H9 (cell line): ENCODE data around the gene CLEC16A. TPM values are rescaled to one million over a fixed set of nuclear protein-coding genes. Genes with fewer than 3 reads are reported as not detected.
"Not testable (repeated sequence)": the region's sequence is repeated elsewhere in the genome, so short reads cannot be mapped to it uniquely, and the experiment has no call there.

Experiments used
- DNase-seq: peaks from one replicate; pipeline ENCODE4 v3.0.0-alpha.2; 2017
- H2AFZ ChIP-seq: one replicate; pipeline ENCODE4 v1.6.1; 2013; ENCODE audit warnings: mild to moderate bottlenecking, low read length, control low read depth, moderate library complexity
- H2AK5ac ChIP-seq: 2 replicates; pipeline ENCODE4 v1.6.1; 2013; ENCODE audit warnings: low read length, control low read depth, mixed read lengths; ENCODE audit not compliant: insufficient read length
- H2BK120ac ChIP-seq: one replicate; pipeline ENCODE4 v1.6.1; 2013; ENCODE audit warnings: low read depth, mild to moderate bottlenecking, low read length, control low read depth, inconsistent platforms; ENCODE audit not compliant: poor library complexity, severe bottlenecking
- H2BK12ac ChIP-seq: 2 replicates; pipeline ENCODE4 v1.6.1; 2013; ENCODE audit warnings: low read length, control low read depth, mixed read lengths, low read depth; ENCODE audit not compliant: insufficient read length
- H2BK15ac ChIP-seq: 2 replicates; pipeline ENCODE4 v1.6.1; 2013; ENCODE audit warnings: low read depth, low read length, control low read depth
- H2BK20ac ChIP-seq: one replicate; pipeline ENCODE4 v1.6.1; 2013; ENCODE audit warnings: low read depth, mild to moderate bottlenecking, low read length, control low read depth, inconsistent platforms; ENCODE audit not compliant: poor library complexity, severe bottlenecking
- H2BK5ac ChIP-seq: 2 replicates; pipeline ENCODE4 v1.6.1; 2013; ENCODE audit warnings: low read length, control low read depth, mixed read lengths; ENCODE audit not compliant: insufficient read length
- H3K14ac ChIP-seq: 2 replicates; pipeline ENCODE4 v1.6.1; 2013; ENCODE audit warnings: low read length, control low read depth; ENCODE audit not compliant: insufficient read depth
- H3K18ac ChIP-seq: 2 replicates; pipeline ENCODE4 v1.6.1; 2013; ENCODE audit warnings: low read depth, mild to moderate bottlenecking, mixed read lengths, low read length, control low read depth; ENCODE audit not compliant: insufficient read length
- H3K23ac ChIP-seq: 2 replicates; pipeline ENCODE4 v1.6.1; 2013; ENCODE audit warnings: low read length, control low read depth, mixed read lengths, low read depth; ENCODE audit not compliant: insufficient read length
- H3K23me2 ChIP-seq: 2 replicates; pipeline ENCODE4 v1.6.1; 2013; ENCODE audit warnings: low read depth, mild to moderate bottlenecking, mixed read lengths, low read length, control low read depth; ENCODE audit not compliant: insufficient read length, poor library complexity, severe bottlenecking
- H3K27ac ChIP-seq: 2 replicates; pipeline ENCODE4 v1.5.1; 2013; ENCODE audit warnings: low read length, control low read depth, mixed read lengths, low read depth; ENCODE audit not compliant: insufficient read length
- H3K27me3 ChIP-seq: 2 replicates; pipeline ENCODE4 v1.6.1; 2013; ENCODE audit warnings: low read length, control low read depth, inconsistent platforms; ENCODE audit not compliant: insufficient read depth
- H3K4ac ChIP-seq: 2 replicates; pipeline ENCODE4 v1.6.1; 2013; ENCODE audit warnings: low read depth, mild to moderate bottlenecking, control low read depth, inconsistent platforms, low read length, moderate library complexity
- H3K4me1 ChIP-seq: 2 replicates; pipeline ENCODE4 v1.6.1; 2013; ENCODE audit warnings: low read length, control low read depth, inconsistent platforms; ENCODE audit not compliant: insufficient read depth
- H3K4me2 ChIP-seq: 2 replicates; pipeline ENCODE4 v1.6.1; 2013; ENCODE audit warnings: low read length, control low read depth, mixed read lengths; ENCODE audit not compliant: insufficient read length, insufficient read depth
- H3K56ac ChIP-seq: 2 replicates; pipeline ENCODE4 v1.6.1; 2013; ENCODE audit warnings: low read depth, mild to moderate bottlenecking, mixed read lengths, low read length, control low read depth; ENCODE audit not compliant: insufficient read length
- H3K79me1 ChIP-seq: 2 replicates; pipeline ENCODE4 v1.6.1; 2013; ENCODE audit warnings: low read depth, mild to moderate bottlenecking, moderate library complexity, low read length, control low read depth, inconsistent platforms; ENCODE audit not compliant: insufficient read depth, poor library complexity, severe bottlenecking
- H3K79me2 ChIP-seq: 2 replicates; pipeline ENCODE4 v1.6.1; 2013; ENCODE audit warnings: low read length, control low read depth, inconsistent platforms; ENCODE audit not compliant: insufficient read depth
- H3K9ac ChIP-seq: 2 replicates; pipeline ENCODE4 v1.6.1; 2013; ENCODE audit warnings: low read length, control low read depth, mixed read lengths; ENCODE audit not compliant: insufficient read length; ENCODE audit errors: extremely low read depth
- H3K9me3 ChIP-seq: one replicate; pipeline ENCODE4 v1.6.1; 2013; ENCODE audit warnings: low read depth, low read length, inconsistent platforms; ENCODE audit not compliant: control insufficient read depth
- H3T11ph ChIP-seq: one replicate; pipeline ENCODE4 v1.6.1; 2013; ENCODE audit warnings: mild to moderate bottlenecking, low read length, control low read depth, inconsistent platforms
- H4K20me1 ChIP-seq: one replicate; pipeline ENCODE4 v1.6.1; 2013; ENCODE audit not compliant: control insufficient read depth, insufficient read length, insufficient read depth
- H4K5ac ChIP-seq: 2 replicates; pipeline ENCODE4 v1.6.1; 2013; ENCODE audit warnings: low read depth, mild to moderate bottlenecking, mixed read lengths, low read length, control low read depth; ENCODE audit not compliant: insufficient read length
- H4K8ac ChIP-seq: replicated peaks from 2 replicates; pipeline ENCODE4 v1.6.1; 2013; ENCODE audit warnings: low read length, control low read depth, mixed read lengths, low read depth; ENCODE audit not compliant: insufficient read length
- H4K91ac ChIP-seq: 2 replicates; pipeline ENCODE4 v1.6.1; 2013; ENCODE audit warnings: low read depth, mild to moderate bottlenecking, moderate library complexity, mixed read lengths, low read length, control low read depth; ENCODE audit not compliant: insufficient read length
- H3K27ac Mint-ChIP-seq, 3 experiments: 2 replicates in 2 of 3; 3 replicates in 1 of 3; pipeline ENCODE4 v1.8.0; 2020 to 2021; ENCODE audit warnings: mixed read lengths in 3 of 3, mild to moderate bottlenecking in 1 of 3, moderate library complexity in 1 of 3
- H3K27me3 Mint-ChIP-seq: 2 replicates; pipeline ENCODE4 v1.8.0; 2021; ENCODE audit warnings: low read depth, mild to moderate bottlenecking, moderate library complexity, mixed read lengths
- H3K36me3 Mint-ChIP-seq, 3 experiments: 2 replicates in 2 of 3; 3 replicates in 1 of 3; pipeline ENCODE4 v1.8.0; 2020 to 2021; ENCODE audit warnings: low read depth in 3 of 3, mixed read lengths in 3 of 3; ENCODE audit not compliant: insufficient read depth in 1 of 3
- H3K4me1 Mint-ChIP-seq, 2 experiments: 2 replicates each; pipeline ENCODE4 v1.8.0; 2020; ENCODE audit warnings: mixed read lengths in 2 of 2
- H3K4me3 Mint-ChIP-seq, 2 experiments: 2 replicates in 1 of 2; 3 replicates in 1 of 2; pipeline ENCODE4 v1.8.0; 2020 to 2021; ENCODE audit warnings: mild to moderate bottlenecking in 2 of 2, mixed read lengths in 2 of 2, moderate library complexity in 1 of 2
- H3K9me3 Mint-ChIP-seq, 2 experiments: 2 replicates in 1 of 2; 3 replicates in 1 of 2; pipeline ENCODE4 v1.8.0; 2020; ENCODE audit warnings: mild to moderate bottlenecking in 2 of 2, mixed read lengths in 2 of 2, moderate library complexity in 1 of 2
- WGBS: extraction: QIAGEN DNeasy Blood & Tissue Kit; methylation state at CpG from one replicate; pipeline ENCODE4 v1.1.7; 2013; ENCODE audit warnings: missing lambda C conversion rate, low lambda C conversion rate, mixed read lengths; ENCODE audit not compliant: insufficient read length; ENCODE audit errors: extremely low coverage; 5-methylcytosine and 5-hydroxymethylcytosine counted together
- total RNA-seq: library from RNA; stranded (reverse); gene quantifications from 2 replicates; pipeline ENCODE4 v1.2.1, GENCODE V29; 2021
- TF ChIP-seq, protein P1 (sequence below): fragments of 200-600 bp; sonication (generic); conservative IDR thresholded peaks from 3 replicates; pipeline ENCODE4 v1.8.0; 2021; ENCODE audit warnings: antibody characterized with exemption, mild to moderate bottlenecking

CLEC16A gene
- total RNA-seq, 1 experiment from 2014 or later, result 15.2 TPM

DNA sequence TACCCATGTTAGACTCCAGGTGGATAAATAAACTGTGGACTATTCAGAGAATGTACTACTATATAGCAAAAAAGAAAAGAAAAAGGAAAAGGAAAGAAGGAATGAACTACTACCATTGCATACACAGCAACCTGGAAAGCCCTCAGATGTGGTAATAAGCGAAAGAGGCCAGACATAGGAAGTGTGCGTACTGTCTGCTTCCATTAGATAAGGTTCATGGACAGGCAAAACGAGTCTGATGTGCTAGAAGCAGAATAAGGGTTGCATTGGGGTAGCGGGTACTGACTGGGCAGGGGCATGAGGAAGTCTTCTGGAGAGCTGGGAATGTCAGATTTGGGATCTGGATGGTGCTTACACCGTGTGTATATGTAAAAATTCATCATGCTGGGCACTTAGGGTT lies 21.8 kb downstream of the CLEC16A start:
- H3K4me1 Mint-ChIP-seq, result peaks cover 5% of the 10 kb centered on the region in 2 experiments
- Histone ChIP-seq H2AK5ac (no peak overlapping the region), H2BK15ac (no peak overlapping the region), H3K18ac (no peak overlapping the region), H3K27me3 (no peaks in the 10 kb centered on the region), H2BK20ac (no peak overlapping the region), H2BK12ac (no peak overlapping the region), H3K27ac (no peak overlapping the region), H3K23ac (no peak overlapping the region), H4K5ac (no peak overlapping the region), H3K9ac (no peak overlapping the region), H2BK120ac (no peak overlapping the region), H4K20me1 (no peaks in the 10 kb centered on the region), H3K23me2 (no peaks in the 10 kb centered on the region), H3K79me1 (no peaks in the 10 kb centered on the region), H3K14ac (no peak overlapping the region), H3K4me2 (no peak overlapping the region), H3K4me1 (no peaks in the 10 kb centered on the region), H3K56ac (no peak overlapping the region), H3T11ph (no peak overlapping the region), H3K4ac (no peak overlapping the region), H3K79me2 (no peaks in the 10 kb centered on the region), H3K9me3 (no peaks in the 10 kb centered on the region), H4K8ac (no peak overlapping the region), H2AFZ (no peak overlapping the region), H4K91ac (no peak overlapping the region), H2BK5ac (no peak overlapping the region)
- H3K27ac Mint-ChIP-seq, result no peak overlapping the region; a peak in 1 of 7 replicates
- TF ChIP-seq, protein P1, sequence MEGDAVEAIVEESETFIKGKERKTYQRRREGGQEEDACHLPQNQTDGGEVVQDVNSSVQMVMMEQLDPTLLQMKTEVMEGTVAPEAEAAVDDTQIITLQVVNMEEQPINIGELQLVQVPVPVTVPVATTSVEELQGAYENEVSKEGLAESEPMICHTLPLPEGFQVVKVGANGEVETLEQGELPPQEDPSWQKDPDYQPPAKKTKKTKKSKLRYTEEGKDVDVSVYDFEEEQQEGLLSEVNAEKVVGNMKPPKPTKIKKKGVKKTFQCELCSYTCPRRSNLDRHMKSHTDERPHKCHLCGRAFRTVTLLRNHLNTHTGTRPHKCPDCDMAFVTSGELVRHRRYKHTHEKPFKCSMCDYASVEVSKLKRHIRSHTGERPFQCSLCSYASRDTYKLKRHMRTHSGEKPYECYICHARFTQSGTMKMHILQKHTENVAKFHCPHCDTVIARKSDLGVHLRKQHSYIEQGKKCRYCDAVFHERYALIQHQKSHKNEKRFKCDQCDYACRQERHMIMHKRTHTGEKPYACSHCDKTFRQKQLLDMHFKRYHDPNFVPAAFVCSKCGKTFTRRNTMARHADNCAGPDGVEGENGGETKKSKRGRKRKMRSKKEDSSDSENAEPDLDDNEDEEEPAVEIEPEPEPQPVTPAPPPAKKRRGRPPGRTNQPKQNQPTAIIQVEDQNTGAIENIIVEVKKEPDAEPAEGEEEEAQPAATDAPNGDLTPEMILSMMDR, result no peak
- no peaks in the 10 kb centered on the region for H3K9me3 Mint-ChIP-seq
- WGBS, result no CpG with 5 or more reads among the region's 5 CpGs
- H3K27me3 Mint-ChIP-seq, result no peaks in the 10 kb centered on the region
- no peak overlapping the region for H3K4me3 Mint-ChIP-seq
- peaks cover 0 to 14% (median 13%) of the 10 kb centered on the region in 3 experiments; a peak in 4 of 7 replicates for H3K36me3 Mint-ChIP-seq
- DNase-seq, result no peak

DNA sequence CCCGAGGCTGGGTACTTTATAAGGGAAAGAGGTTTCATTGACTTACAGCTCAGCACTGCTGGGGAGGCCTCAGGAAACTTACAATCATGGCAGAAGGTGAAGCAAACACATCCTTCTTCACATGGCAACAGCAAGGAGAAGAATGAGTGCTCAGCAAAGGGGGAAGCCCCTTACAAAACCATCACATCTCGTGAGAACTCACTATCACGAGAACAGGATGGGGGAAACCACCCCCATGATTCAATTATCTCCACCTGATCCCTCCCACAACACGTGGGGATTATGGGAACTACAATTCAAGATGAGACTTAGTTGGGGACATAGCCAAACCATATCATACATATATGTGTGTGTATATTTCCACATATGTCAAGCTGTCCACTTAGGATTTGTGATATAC lies 22.2 kb downstream of the CLEC16A start:
- H3K18ac ChIP-seq, H2AK5ac ChIP-seq, H4K8ac ChIP-seq, H3K27me3 ChIP-seq, H4K20me1 ChIP-seq, H3K27ac ChIP-seq, H3K23me2 ChIP-seq, H3K14ac ChIP-seq, H3K23ac ChIP-seq, H3K4me1 Mint-ChIP-seq, H3K27ac Mint-ChIP-seq, H3K79me1 ChIP-seq, H3K9me3 ChIP-seq, H4K5ac ChIP-seq, H2BK20ac ChIP-seq, H3K4me3 Mint-ChIP-seq, H3K4me2 ChIP-seq, H3T11ph ChIP-seq, H3K4ac ChIP-seq, H3K79me2 ChIP-seq, H2BK15ac ChIP-seq, H2BK12ac ChIP-seq, H3K9me3 Mint-ChIP-seq, H4K91ac ChIP-seq, H2BK120ac ChIP-seq, H3K56ac ChIP-seq, H3K27me3 Mint-ChIP-seq, H3K4me1 ChIP-seq, H2BK5ac ChIP-seq, DNase-seq, H2AFZ ChIP-seq, H3K9ac ChIP-seq: not testable (repeated sequence)
- H3K36me3 Mint-ChIP-seq, result peaks cover 0 to 16% (median 14%) of the 10 kb centered on the region in 3 experiments; a peak in 4 of 7 replicates
- no CpG with 5 or more reads among the region's 4 CpGs for WGBS
